Mammary epithelial cell (primary cell): ENCODE results near the gene DMRTA1.

Source experiments
- EZH2 ChIP-seq: IDR thresholded peaks from 2 replicates; pipeline ENCODE4 v1.6.1; 2012; ENCODE audit warnings: low read length, inconsistent platforms, borderline replicate concordance
- TF ChIP-seq, protein P1 (sequence below), 2 donors: IDR thresholded peaks in 1 of 2; conservative IDR thresholded peaks in 1 of 2; 2 replicates each; pipeline ENCODE4 v1.5.1; 2011 to 2012; ENCODE audit warnings: inconsistent platforms in 2 of 2, low read length in 2 of 2, mild to moderate bottlenecking in 2 of 2, control low read depth in 1 of 2, low read depth in 1 of 2; ENCODE audit not compliant: insufficient read depth in 1 of 2; ENCODE audit errors: extremely low read depth in 1 of 2

- TF ChIP-seq, protein P1, sequence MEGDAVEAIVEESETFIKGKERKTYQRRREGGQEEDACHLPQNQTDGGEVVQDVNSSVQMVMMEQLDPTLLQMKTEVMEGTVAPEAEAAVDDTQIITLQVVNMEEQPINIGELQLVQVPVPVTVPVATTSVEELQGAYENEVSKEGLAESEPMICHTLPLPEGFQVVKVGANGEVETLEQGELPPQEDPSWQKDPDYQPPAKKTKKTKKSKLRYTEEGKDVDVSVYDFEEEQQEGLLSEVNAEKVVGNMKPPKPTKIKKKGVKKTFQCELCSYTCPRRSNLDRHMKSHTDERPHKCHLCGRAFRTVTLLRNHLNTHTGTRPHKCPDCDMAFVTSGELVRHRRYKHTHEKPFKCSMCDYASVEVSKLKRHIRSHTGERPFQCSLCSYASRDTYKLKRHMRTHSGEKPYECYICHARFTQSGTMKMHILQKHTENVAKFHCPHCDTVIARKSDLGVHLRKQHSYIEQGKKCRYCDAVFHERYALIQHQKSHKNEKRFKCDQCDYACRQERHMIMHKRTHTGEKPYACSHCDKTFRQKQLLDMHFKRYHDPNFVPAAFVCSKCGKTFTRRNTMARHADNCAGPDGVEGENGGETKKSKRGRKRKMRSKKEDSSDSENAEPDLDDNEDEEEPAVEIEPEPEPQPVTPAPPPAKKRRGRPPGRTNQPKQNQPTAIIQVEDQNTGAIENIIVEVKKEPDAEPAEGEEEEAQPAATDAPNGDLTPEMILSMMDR (conservative IDR thresholded peaks at IDR 0.05 in 1 of 2, IDR thresholded peaks at IDR 0.05 in 1 of 2; ENCODE audit: extremely low read depth in 1 of 2, insufficient read depth in 1 of 2, low read depth in 1 of 2, low read length in 2 of 2): no peak
- TF ChIP-seq EZH2: no peak
Measured at GRCh38 chr9:22449719-22450118, 3.1 kb downstream of the DMRTA1 start.
